ENCODE results near the gene CARM1. TPM values are rescaled to one million over a fixed set of nuclear protein-coding genes. Genes with fewer than 3 reads are reported as not detected.

CARM1 gene
- total and polyA plus RNA-seq, 2 donors (not counting 3 experiments of a cell fraction or from before 2014, with no cell fraction given) = 65.6 to 70.8 TPM

- no peak overlapping the region for H3K4me2 ChIP-seq (ENCODE audit: insufficient read depth, low read length)
- H3K9ac ChIP-seq (replicated peaks; ENCODE audit: extremely low read depth, insufficient read depth, low read length) = no peak overlapping the region
- no peak for FAIRE-seq
- H2AFZ ChIP-seq (ENCODE audit: low read depth, low read length) = no peak overlapping the region
- no peaks in the 10 kb centered on the region for H3K9me1 ChIP-seq (replicated peaks; ENCODE audit: control insufficient read depth, extremely low read depth, insufficient read depth, low read length)
- ChIA-PET POLR2A (no interaction called here), CTCF (interaction anchor here (0.7 to 1.8 kb wide), 3 partner anchors 18 to 46 kb away, joined by 3 to 6 read pairs (median 4); partner anchors contain the start of gene CARM1)
- intact Hi-C loops (cut with micrococcal nuclease) (no loop called here), dilution Hi-C loops (cut with MboI; ENCODE audit: extremely low pct_ligation_motif_present, low sequenced_read_pairs) (loop anchor here (10.0 kb wide), 1 partner anchor 108 kb away; no protein-coding TSS in a partner anchor)
- H3K9me3 ChIP-seq (replicated peaks; ENCODE audit: control insufficient read depth, insufficient read depth, low read length) = no peaks in the 10 kb centered on the region
- H3K36me3 ChIP-seq (ENCODE audit: control insufficient read depth in 2 of 2, extremely low read depth in 1 of 2, insufficient read depth in 2 of 2, low read length in 2 of 2) = peaks cover 0 to 41% of the 10 kb centered on the region in 2 experiments
- no TSS peak for BruUV-seq (replicated peaks)
- H3K27ac ChIP-seq (ENCODE audit: insufficient read depth, low read depth, low read length) = no peak overlapping the region
- no peaks in the 10 kb centered on the region for H4K20me1 ChIP-seq (replicated peaks; ENCODE audit: control insufficient read depth, extremely low read depth, insufficient read depth, low read length)
- H3K27me3 ChIP-seq (ENCODE audit: control insufficient read depth in 2 of 2, insufficient read depth in 2 of 2, low read length in 2 of 2) = no peaks in the 10 kb centered on the region
- H3K79me2 ChIP-seq (ENCODE audit: control insufficient read depth, insufficient read depth, low read length) = no peaks in the 10 kb centered on the region
- no peaks in the 10 kb centered on the region for H3K4me1 ChIP-seq (ENCODE audit: control insufficient read depth, extremely low read depth, insufficient read depth, low read length)
- H3K4me3 ChIP-seq (replicated peaks in 1 of 3; ENCODE audit: insufficient read depth in 1 of 3, low read depth in 1 of 3, low read length in 3 of 3) = no peak overlapping the region
- TF ChIP-seq FOS (IDR thresholded peaks at IDR 0.05; ENCODE audit: borderline replicate concordance, insufficient read depth, low read length) (no peak), GATA2 (IDR thresholded peaks at IDR 0.05; ENCODE audit: insufficient read depth, insufficient read length, low read depth, low read length) (no peak), EZH2 (IDR thresholded peaks at IDR 0.05; ENCODE audit: borderline replicate concordance, low read depth, low read length, severe bottlenecking) (no peak), MAX (IDR thresholded peaks at IDR 0.05; ENCODE audit: insufficient read depth, insufficient read length) (no peak), JUN (IDR thresholded peaks at IDR 0.05; ENCODE audit: borderline replicate concordance, insufficient read depth, insufficient read length, low read depth) (no peak), MYC (IDR thresholded peaks at IDR 0.05; ENCODE audit: low read depth, low read length) (no peak), POLR2A (IDR thresholded peaks at IDR 0.05; ENCODE audit: low read depth, low read length) (no peak), CTCF (IDR thresholded peaks at IDR 0.05; ENCODE audit: extremely low read depth in 1 of 2, insufficient read depth in 1 of 2, low read depth in 1 of 2, low read length in 2 of 2) (no peak), POLR2AphosphoS5 (IDR thresholded peaks at IDR 0.05; ENCODE audit: insufficient read depth, low read depth, low read length) (no peak)
- DNase-seq (ENCODE audit: low read depth, low spot score) = no peak
Measured at GRCh38 chr19:10916602-10917001, 45.2 kb downstream of the CARM1 start.
